ENCODE data around the gene XXYLT1.

The XXYLT1 gene

DNA sequence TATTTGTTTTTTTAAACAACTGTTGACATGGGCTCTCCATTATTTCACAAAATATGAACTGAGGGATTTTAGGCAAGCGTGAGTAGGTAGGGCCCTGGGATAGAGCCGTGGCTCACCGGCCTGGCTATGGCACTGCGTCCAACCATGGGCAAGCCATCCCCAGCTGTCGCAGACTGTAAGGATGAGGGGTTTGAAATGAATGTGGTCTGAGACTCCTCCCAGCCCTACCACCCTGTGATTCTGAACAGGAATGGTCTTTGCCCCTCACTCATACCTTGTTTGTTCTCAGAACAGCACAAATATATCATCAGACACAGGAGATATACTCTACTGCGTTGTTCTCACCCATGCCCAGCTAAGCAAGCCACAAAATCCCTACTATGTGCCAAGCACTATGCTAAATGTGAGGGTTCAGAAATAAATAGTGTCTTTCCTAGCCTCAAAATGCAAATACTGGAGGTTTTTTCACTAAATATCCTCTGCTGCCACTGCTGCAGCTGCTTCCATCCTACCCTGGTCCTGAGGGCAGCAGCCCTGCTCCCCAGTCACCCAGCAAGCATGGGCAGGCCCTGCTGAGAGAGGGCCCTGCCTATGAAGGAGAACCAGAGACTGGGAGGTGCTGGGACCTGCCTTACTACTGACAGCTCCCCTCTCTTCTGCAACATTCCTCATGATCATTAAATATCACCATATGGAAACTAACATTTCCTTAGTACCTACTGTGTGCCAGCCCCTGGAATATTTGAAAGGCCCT, 102.8 kb downstream of the XXYLT1 start:
- DNase-seq (ENCODE audit: low read depth) = no peak

DNA sequence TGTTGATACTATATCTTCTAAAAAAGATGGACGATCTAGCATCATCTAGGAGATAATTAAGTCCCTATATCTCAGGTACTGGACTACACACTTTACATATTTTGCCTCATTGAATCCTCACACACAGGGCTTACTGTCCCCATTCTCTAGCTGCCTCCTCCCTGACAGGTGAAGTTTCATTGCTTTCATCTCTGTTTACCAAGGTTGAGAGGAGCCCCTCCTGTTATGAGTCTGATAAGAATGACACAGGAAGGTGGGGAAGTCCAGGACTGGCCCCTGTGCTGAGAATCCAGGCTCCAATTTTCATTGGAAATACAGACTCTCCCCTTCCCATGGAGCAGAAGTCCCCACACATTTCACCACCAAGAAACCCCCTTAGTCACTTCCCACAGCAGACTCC, 105.2 kb downstream of the XXYLT1 start:
- DNase-seq (ENCODE audit: low read depth) = no peak

DNA sequence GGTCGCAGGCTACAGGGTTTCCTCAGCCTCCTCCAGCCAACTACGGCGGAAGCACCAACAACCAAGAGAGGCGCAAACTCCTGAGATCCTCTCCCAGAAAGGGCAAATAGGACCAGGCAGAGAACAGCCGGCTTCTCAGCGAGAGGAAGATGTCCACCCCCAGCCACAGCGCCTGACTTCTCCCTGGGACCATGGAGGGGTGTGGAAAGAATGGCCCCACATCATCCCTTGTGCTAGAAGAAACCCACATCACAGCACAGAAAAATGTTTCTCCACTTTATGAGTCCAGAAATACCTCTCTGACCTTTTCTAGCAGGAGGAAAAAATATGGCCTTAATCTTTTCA, 105.7 kb downstream of the XXYLT1 start:
- no peak for DNase-seq (ENCODE audit: low read depth)

DNA sequence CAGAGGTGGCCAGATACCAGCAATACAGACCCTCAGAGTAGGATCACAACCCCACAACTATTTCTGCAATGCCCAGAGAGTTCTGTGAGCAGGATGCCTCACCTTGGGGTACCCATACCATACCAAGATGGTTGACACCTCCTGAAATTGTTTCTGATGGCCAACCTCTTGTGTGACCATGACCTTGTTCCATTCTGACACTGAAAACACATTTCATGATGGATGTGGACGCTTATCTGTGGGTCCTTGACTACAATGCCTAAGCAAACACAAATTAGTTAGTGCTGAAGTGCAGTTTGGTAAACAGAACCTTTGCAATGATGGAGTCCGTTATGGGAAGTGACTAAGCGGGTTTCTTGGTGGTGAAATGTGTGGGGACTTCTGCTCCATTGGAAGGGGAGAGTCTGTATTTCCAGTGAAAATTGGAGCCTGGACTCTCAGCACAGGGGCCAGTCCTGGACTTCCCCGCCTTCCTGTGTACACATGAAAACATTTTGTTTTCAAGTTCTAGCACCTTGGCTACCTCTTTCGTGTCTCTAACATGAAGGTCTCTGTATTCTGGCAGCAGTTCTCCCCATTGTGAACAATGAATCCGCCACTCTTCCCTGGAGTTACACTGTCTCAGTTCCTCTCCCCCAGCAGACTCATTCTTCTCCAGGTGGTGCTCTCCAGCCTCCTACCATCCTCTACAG, 106.2 kb downstream of the XXYLT1 start:
- DNase-seq (ENCODE audit: low read depth) = no peak

DNA sequence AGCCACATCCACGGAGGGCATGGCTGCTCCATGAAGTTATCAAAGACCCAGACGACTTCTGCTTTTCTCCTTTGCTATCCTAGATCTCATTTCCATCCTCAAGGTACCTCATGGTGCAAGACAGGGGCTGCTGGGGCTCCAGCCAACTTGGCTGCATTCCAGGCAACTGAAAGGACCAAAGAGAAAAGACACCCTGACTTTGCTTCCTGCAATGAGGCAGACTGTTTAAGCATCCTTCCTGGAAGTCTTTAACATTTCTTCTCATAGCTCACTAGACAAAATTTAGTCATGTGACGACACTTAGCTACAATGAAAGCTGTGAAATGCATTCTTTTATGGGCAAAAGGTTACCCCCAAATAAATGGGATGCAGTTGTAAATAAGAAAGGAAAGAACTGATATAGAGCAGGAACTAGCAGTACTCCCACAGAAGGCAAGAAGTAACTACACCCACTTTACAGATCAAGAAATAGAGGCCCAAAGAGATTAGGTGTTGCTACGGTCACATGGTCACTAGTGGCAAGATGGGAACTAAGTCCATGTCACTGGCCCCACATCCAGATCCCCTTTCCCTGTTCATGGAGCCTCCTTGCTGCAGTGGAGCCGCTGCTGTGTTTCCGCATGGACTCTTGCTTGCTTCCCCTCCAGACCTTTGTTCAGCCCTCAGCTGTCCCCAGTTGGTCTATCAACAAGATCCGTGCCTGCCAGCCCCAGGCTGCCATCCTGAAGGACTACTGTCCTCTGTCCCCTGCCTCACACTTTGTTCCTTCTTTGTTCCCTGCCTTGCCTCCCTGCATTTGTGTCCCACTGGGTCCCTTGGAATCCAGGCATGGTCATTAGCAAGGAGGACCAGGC, 107.0 kb downstream of the XXYLT1 start:
- no peak for DNase-seq (ENCODE audit: low read depth)

DNA sequence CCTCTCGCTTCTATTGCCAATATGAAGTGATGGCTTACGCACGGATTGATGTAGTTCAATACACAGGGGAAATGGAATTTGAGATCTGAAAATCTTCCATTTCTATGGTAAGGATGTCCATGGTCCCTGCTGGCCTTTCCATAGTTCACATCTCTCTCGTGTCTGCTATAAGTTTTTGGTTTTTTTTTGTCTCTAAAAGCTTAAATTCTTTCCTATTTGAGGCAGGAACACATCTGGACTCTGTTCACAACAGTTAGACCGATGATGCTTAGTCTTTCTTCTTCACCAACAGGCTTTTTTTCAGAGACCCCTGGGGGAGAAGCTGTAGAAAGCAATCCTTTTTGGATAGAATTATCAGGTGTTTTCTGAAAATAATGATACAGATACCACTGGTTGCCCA, 108.1 kb downstream of the XXYLT1 start:
- no peak for DNase-seq (ENCODE audit: low read depth)

DNA sequence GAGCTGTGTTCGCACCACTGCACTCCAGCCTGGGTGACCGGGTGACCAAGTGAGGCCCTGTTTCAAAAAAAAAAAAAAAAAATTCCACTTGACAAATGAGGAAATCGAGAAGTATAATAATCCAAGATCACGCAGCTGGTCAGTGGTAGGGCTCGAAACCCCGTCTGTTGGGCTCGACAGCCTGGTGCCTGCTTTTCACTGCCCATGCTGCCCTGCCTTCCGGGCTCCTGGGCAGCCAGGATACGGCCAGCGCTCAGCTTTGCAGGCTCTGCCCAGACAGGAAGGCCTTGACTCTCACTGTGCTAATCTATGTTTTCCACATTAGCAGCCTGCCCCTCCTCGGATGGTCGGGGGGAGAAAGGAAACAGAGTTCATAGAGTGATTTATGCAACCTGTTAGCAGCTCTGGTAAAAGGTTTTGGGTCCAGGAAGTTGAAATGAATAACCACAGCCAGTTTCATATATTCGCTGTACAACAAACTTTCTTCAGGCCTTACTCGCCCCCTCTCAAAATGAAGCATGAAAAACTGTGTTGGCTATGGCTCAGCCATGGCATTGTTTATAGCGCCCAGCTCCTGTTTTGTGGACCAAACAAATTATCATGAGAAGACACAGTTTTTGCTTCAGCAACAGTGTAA, 108.8 kb downstream of the XXYLT1 start:
- DNase-seq (ENCODE audit: low read depth) = no peak

DNA sequence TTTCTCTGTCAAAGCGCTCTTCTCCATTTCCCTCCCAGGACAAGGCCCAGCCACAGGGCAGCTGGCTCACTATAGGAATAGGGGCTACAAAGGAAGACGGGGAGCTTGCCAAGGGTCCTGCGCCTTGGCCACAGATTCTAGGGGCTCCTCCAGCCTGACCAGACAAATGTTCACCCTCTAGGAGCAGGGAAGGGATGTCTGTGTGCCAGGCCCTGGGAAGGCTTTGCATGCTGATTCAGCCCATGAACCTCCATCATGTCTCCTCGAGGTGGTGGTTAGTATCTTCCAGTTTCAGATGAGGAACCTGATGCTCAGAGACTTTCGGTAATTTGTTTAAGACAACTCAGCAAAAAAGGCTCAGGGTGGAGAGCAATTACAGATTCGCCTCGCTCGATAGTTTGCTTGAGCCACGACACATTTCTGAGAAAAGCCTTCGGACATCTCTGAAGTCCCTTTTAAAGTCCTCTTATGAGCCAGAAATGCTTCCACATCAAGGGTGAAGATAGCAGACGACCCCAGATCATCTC, 110.0 kb downstream of the XXYLT1 start:
- no peak for DNase-seq (ENCODE audit: low read depth)

DNA sequence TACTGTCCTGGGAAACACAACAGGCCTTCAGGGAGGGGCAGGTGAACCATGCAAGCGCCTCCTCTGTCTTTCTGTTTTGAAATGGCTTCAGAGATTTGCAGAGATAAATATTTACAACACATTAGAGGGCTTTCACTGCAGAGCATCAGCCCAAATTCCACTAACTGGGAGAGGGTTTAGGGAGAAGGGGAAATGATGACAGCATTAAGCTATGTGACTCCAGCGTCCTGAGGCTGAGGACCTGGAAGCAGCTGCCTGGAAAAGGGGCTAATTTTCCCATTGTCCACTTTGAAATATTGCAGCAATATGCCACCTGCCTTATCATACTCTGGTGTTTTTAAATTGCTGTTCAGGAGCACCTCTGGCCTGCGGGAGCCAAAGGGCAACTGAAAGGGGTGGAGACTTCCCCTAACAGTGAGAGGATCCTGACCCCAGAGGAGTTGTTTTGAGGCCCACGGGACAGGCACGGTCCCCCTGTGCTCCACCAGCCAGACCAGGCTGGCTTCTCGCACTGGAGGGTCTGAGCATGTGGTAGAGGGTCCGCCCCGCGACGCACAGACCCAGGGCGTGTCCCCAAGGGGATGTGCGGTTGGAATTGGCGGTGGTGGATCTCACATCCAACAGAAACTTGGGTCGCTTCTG, 110.6 kb downstream of the XXYLT1 start:
- DNase-seq (ENCODE audit: low read depth) = no peak

DNA sequence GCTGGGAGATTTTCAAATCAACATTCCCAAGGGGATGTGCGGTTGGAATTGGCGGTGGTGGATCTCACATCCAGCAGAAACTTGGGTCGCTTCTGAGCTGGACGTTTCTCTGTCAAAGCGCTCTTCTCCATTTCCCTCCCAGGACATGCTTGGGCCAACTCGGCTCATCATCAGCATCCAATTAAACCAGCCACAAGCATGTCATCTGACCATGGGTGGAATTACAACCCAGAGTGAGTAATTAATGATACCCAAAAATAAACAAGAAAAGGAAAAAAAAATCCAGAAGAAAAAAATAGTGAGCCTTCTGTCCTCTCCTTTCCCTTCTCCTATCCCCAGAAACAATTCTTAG, 111.2 kb downstream of the XXYLT1 start:
- DNase-seq (ENCODE audit: low read depth) = no peak

DNA sequence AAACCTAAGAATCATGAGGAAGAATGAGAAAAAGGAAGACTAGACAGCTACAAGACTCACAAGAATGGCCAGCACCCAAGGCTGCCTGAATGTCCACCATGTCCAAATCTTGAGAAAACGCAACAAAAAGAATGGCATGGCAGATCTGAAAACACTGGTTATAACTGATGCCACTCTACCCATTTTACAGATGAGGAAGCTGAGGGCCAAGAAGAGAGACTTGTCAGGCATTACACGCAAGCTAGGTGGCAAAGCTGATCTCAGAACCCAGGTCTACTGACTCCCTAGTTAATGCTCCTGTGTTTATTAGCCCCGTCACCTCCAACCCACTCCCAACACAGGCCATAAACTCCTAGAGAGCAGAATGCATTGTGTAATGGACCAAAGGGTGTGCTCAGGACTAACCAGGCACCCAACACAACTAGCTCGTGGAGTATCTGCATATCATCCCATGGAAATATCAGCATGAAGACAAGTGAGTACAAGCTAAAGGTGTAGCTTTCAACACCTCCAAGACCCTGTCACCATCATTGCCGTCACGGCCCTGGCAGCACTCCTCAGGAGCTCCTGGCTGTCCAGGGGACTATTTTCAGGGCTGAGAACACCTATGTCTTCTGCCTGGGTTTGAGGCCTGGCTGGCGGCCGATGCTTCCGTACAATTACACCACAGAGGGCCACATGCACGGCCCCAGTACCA, 111.7 kb downstream of the XXYLT1 start:
- DNase-seq (ENCODE audit: low read depth) = no peak

DNA sequence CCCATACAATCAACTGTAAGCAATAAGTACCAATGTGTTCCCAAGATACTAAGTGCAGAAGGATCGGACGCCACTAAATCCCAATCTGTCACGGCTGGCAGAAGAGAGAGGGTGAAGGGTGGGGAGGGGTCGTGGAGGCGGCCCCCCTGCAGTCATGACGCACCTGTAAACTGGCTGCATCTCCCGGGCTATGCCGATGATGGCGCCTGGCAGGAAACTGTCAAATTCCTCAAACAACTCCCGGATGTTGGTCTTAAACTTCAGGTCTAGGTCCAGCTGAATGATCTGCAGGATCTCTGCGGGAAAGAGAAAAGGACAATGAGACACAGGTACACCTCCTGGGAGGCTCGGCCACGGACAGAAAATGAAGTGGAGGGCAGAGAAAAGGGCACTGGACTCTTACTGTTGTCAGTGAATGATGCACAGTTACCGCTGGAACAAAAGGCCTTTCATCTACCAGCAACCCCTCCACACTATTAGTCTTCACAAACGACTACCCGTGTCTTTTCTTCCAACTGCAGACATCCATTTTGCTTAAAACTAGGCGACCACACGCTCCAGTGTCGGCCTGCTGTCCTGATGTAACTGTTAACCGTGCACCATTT, 114.6 kb downstream of the XXYLT1 start:
- DNase-seq (ENCODE audit: low read depth) = no peak

DNA sequence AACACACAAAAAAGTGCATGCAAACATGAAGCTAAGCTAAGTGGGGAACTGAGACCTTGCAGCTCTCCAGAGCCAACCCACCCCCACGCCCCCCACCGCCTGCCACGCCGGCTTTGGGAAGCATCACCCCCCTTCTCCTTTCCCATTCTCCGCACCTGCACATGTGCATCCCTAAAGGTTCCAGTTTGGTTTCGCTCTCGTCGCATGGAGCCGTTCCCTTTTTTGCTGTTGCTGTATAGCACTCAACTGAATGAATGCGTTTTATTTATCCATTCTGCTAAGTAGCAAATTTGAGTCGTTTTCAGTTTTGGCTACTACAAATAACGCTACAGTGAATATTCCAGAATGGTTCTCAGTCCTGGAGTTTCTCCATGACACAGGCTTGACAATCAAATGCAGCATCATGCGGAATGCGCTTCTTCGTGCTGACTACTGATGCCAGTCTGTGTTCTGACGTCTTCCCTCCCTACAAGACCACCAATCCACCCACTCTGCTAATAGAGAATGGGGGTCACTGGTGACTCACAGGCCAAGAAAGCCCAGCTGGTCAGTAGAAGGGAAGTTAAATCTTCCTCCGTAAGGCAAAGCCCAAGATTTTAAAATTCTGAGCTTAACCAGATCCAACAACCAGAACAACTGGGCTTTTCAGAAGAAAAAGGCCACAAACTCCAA, 115.3 kb downstream of the XXYLT1 start:
- no peak for DNase-seq (ENCODE audit: low read depth)

DNA sequence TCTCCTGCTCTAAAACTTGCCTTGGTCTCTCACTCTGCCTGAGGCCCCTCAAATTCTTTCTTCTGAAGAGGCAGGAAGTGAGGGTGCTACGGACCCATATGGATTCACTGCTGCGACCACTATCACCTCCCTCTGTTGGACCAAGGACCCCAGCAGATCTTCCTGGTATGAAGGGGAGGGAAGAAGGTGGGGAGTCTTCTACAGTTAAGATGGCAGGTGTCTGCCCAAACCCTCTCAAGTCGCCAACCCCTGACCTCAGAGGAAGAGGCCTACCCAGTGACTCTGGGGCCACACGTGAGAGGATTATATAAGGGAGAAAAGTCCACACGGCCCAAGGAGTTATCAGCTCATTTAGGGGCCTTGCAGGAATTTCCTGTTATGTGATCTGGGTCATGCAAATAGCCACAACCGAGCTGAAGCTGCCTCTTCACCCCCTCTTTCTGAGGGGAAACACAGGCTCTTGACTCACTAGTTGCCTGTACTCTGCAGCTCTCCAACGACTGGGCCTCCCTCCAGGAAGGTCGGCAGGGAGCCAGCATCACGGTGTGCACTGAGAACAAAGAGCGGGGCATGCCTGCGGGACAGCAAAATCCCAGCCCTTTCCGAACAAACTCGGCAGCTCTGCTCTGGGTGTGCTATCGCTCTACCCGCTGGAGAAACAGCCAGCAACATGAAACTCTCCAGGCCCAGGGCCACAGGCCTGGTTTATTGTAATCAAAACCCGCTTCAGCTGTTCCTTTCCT, 116.0 kb downstream of the XXYLT1 start:
- DNase-seq (ENCODE audit: low read depth) = peak; percentile 77

DNA sequence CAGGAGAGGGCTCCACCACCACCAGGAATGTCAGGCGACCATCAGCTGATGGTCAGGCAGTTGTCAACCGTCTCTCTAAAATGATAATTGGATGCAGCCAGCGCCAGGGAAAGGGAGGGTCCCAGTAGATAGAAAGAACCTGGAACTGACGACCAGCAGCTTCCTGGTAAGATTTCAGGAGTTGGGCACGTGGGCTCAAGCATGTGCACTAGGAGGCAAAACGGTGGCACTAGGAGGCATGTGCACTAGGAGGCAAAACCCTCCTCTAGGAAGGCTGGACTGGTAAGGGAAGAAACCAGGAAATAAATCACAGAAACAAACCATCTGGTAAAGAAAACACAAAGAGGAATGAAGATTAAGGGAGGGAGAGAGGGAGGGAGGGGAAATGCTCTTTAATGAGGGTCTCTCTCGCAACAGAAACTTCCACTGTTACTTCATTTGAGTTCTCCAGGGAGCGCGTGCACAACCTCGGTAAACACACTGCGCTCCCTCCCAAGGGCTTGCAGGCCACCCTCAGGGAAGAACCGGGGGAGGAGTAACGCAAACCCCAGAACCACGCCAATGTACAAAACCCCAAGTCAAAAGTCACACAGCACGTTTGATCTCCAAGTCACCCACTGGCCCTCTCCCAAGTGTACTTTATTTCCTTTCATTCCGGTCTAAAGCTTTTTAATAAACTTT, 116.7 kb downstream of the XXYLT1 start:
- no peak for DNase-seq (ENCODE audit: low read depth)

DNA sequence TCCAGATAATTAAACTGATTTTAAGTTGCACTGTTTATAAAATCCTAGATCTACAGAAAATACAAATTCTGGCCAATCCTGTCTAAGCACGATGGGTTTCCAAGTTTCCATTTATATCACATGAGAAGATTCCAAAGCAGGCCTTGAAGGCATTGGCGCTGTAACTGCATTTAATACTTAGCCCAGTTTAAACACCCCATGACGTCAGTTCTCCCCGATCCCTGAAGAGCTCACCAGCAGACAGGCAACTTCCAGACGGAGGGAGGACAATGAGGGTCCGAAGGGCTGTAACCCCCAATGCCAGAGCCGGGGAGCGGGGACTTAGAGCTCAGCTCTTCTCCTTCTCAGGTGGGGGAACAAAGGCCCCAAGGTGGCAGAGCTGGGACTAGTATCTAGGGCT, 117.3 kb downstream of the XXYLT1 start:
- DNase-seq (ENCODE audit: low read depth) = peak; percentile 23

DNA sequence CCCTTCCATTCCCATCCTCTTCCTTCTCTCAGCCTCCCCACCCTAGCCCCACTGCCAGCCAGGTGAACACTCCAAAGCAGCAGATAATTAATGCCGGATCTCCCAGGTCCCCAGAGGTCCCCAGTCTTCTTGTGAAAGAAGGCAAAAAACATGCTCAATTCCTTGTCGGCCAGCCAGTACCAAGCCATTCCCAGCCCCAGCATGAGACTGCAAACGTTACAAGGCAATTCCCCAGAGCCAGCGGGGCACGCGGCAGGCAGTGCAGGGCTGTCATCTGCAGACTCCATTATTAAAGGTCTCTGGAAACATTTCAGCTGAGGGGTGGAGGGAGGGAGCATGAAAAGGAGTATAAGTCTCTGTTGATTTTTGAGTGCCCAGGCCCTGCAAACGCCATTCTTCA, 117.8 kb downstream of the XXYLT1 start:
- no peak for DNase-seq (ENCODE audit: low read depth)

DNA sequence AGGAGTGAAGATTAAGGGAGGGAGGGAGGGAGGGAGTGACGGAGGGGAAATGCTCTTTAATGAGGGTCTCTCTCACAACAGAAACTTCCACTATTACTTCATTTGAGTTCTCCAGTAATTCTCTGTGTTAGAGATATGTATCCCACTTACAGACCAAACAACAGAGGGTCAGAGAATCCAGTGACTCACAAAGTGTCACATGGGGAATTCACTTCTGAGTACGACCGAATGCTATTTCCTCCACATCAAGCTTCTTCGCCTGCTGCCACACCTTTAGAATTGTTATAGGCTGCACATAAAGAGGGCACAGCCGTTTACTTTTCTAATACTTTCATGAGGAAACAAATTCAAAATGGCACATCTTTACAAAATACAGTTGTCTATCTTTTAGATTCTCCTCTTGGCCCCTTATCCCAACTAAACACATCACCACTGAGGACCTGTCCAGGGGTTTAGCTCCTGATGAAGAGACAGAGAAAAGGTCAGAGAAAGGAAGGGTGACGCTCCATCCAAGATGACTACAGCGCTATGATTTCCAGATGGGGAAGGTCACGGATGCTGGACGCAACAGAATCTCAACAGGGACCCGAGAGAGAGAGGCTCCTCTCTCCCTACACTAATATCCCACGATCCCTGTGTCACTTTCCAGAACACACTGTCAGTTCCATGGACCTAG, 119.0 kb downstream of the XXYLT1 start:
- no peak for DNase-seq (ENCODE audit: low read depth)
